Ascending aorta (tissue), 2 donors: Measurements from ENCODE around the gene CCDC7. TPM values are rescaled to one million over a fixed set of nuclear protein-coding genes. Genes with fewer than 3 reads are reported as not detected.
"Not testable (repeated sequence)": the region's sequence is repeated elsewhere in the genome, so short reads cannot be mapped to it uniquely, and the experiment has no call there.

Experiments used
- DNase-seq, 2 donors: peaks; one replicate each; pipeline ENCODE4 v3.0.0-alpha.2; 2019; ENCODE audit warnings: low spot score in 2 of 2
- H3K27ac ChIP-seq, 2 donors: fragments of 200-600 bp; sonication (generic); one replicate each; pipeline ENCODE4 v1.5.1; 2016 to 2017; ENCODE audit warnings: mild to moderate bottlenecking in 1 of 2
- H3K27me3 ChIP-seq: fragments of 200-600 bp; sonication (generic); one replicate; pipeline ENCODE4 v1.5.1; 2017
- H3K36me3 ChIP-seq, 2 donors: fragments of 200-600 bp; sonication (generic); one replicate each; pipeline ENCODE4 v1.5.1; 2016
- H3K4me1 ChIP-seq, 2 donors: fragments of 200-600 bp; sonication (generic); one replicate each; pipeline ENCODE4 v1.5.1; 2016 to 2017; ENCODE audit warnings: mild to moderate bottlenecking in 1 of 2
- H3K4me3 ChIP-seq, 2 donors: fragments of 200-600 bp; sonication (generic); one replicate each; pipeline ENCODE4 v1.5.1; 2016 to 2017; ENCODE audit warnings: mild to moderate bottlenecking in 1 of 2
- H3K9me3 ChIP-seq, 2 donors: fragments of 200-600 bp; sonication (generic); one replicate each; pipeline ENCODE4 v1.5.1; 2016
- intact Hi-C: fragments of 100-400 bp; cut with DNase I; formaldehyde crosslinking; loops from one replicate; pipeline ENCODE4 v1.15.1; 2023
- total RNA-seq: library from RNA; depleted of rRNA; stranded (reverse); fragments of >200 nt; gene quantifications from one replicate; pipeline ENCODE4 v1.1.0, GENCODE V29; 2016
- TF ChIP-seq, protein P1 (sequence below), 3 experiments: fragments of 200-600 bp in 2 of 3; fragments of 450-650 bp in 1 of 3; sonication (generic) in 2 of 3; IDR thresholded peaks; one replicate each; pipeline ENCODE4 v1.5.1; 2016 to 2019; ENCODE audit warnings: antibody characterized with exemption in 3 of 3, mild to moderate bottlenecking in 1 of 3, moderate library complexity in 1 of 3

Gene CCDC7
- total RNA-seq, 1 donor from 2014 or later, result 56.9 TPM

DNA sequence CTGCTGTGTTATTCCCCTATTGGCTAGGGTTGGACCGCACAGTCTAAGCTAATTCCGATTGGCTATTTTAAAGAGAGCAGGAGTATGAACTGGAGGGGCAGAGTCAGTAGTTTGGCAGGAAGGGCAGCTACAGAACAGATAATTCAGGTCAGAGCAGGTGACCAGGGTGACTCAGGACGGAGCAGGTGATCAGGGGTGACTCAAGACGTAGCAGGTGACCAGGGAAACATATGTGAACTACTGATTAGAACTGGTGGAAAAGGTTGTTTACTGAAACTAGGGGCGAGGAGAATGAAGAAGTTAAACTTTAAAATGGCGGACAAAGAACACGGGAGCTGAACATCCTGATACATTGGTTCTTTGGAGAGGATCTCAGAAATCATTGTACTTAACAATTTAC lies 102.3 kb downstream of the CCDC7 start:
- TF ChIP-seq, protein P1, sequence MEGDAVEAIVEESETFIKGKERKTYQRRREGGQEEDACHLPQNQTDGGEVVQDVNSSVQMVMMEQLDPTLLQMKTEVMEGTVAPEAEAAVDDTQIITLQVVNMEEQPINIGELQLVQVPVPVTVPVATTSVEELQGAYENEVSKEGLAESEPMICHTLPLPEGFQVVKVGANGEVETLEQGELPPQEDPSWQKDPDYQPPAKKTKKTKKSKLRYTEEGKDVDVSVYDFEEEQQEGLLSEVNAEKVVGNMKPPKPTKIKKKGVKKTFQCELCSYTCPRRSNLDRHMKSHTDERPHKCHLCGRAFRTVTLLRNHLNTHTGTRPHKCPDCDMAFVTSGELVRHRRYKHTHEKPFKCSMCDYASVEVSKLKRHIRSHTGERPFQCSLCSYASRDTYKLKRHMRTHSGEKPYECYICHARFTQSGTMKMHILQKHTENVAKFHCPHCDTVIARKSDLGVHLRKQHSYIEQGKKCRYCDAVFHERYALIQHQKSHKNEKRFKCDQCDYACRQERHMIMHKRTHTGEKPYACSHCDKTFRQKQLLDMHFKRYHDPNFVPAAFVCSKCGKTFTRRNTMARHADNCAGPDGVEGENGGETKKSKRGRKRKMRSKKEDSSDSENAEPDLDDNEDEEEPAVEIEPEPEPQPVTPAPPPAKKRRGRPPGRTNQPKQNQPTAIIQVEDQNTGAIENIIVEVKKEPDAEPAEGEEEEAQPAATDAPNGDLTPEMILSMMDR (IDR thresholded peaks at IDR 0.05), result no peak
- intact Hi-C loops, result no loop called here
- DNase-seq, result no peak

DNA sequence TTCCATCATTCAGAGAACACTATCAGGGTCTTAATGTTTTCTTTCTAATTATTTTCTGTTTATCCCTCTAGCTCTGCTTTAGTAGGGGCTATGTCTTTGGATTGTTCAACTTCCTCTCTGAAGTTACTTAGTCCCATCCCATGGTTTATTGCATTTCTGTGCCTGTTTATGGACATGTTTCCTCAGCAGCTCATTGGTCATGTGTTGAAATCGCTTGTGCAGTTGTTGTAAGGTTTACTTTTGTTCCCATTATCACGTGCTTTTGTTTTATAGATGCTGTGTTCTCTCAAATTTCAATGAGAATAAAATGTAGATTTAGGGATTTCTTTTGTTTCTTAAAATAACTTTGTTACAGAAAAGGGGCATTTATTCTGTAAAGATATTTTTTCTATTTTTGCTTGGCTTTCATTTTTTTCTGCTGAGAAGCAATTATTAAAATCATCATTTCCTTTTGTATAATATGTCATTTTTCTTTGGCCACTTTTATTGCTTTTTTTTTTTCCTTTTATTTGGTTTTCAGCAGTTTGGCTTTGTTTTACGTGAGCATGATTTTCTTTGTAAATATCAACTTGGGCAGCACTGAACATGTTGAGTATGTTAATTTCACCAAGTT lies 110.9 kb downstream of the CCDC7 start:
- intact Hi-C loops, result no loop called here
- no peaks in the 10 kb centered on the region for H3K27me3 ChIP-seq
- no peak overlapping the region for H3K4me3 ChIP-seq
- no peaks in the 10 kb centered on the region for H3K4me1 ChIP-seq
- TF ChIP-seq, protein P1 (IDR thresholded peaks at IDR 0.05), result no peak
- no peak for DNase-seq
- H3K36me3 ChIP-seq, result peaks cover 0 to 6% of the 10 kb centered on the region in 2 donors
- no peaks in the 10 kb centered on the region for H3K9me3 ChIP-seq
- no peak overlapping the region for H3K27ac ChIP-seq

More for the DNA sequence above, 102.3 kb downstream of the CCDC7 start:
- H3K4me3 ChIP-seq, result no peak overlapping the region
- H3K4me1 ChIP-seq, result no peaks in the 10 kb centered on the region
- H3K9me3 ChIP-seq, result peaks cover 0 to 12% of the 10 kb centered on the region in 2 donors
- H3K36me3 ChIP-seq, result peaks cover 0 to 20% of the 10 kb centered on the region in 2 donors
- H3K27ac ChIP-seq, result no peak overlapping the region
- H3K27me3 ChIP-seq, result no peaks in the 10 kb centered on the region

DNA sequence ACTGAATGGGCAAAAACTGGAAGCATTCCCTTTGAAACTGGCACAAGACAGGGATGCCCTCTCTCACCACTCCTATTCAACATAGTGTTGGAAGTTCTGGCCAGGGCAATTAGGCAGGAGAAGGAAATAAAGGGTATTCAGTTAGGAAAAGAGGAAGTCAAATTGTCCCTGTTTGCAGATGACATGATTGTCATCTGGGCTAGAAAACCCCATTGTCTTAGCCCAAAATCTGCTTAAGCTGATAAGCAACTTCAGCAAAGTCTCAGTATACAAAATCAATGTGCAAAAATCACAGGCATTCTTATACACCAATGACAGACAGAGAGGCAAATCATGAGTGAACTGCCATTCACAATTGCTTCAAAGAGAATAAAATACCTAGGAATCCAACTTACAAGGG lies 116.8 kb downstream of the CCDC7 start:
- H3K27me3 ChIP-seq, DNase-seq, H3K9me3 ChIP-seq, H3K4me1 ChIP-seq, intact Hi-C loops, H3K36me3 ChIP-seq, H3K27ac ChIP-seq, H3K4me3 ChIP-seq: not testable (repeated sequence)

DNA sequence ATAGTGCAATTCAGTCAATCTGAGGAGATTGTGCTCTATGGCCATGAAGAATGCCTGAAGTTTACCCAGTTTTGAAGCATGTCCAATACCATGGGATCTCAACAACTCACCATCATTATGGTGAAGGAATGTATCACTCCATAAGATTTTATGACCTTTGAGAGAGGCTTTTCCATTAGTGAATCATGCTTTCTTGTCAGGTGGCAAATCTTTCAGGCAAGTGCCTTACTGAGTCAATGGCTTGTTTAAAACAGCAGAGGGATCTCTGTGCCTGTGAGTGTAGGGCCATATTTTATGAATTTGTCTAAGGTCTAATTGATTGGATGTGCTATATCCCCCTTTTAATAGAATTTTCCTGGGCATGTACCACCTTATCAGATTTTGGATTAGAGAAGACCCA lies 131.5 kb downstream of the CCDC7 start:
- no peak overlapping the region for H3K27ac ChIP-seq
- no peaks in the 10 kb centered on the region for H3K4me1 ChIP-seq
- no peak overlapping the region for H3K4me3 ChIP-seq
- intact Hi-C loops, result no loop called here
- H3K27me3 ChIP-seq, result no peaks in the 10 kb centered on the region
- TF ChIP-seq, protein P1 (IDR thresholded peaks at IDR 0.05), result no peak
- DNase-seq, result no peak
- no peaks in the 10 kb centered on the region for H3K9me3 ChIP-seq
- peaks cover 0 to 7% of the 10 kb centered on the region in 2 donors for H3K36me3 ChIP-seq

DNA sequence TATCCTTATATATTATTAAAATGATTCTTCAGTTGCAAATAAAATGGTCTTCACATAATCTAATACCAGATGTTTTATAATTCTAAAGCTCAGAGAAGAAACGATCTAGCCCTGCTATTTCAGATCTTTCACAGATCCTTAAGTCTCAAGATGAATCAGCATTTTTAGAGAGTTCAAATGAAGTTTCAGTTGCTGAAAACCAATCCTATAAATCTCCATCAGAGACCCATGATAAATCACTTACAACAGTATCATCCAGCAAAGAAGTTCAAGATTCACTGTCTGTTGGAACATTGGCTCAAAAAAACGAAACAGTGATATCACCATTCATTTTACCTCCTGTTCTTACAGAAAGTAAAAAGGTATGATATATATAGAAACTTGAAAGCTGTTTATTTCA lies 137.0 kb downstream of the CCDC7 start:
- Histone ChIP-seq H3K36me3 (peaks cover 0 to 5% of the 10 kb centered on the region in 2 donors), H3K4me1 (no peaks in the 10 kb centered on the region), H3K27me3 (no peaks in the 10 kb centered on the region), H3K4me3 (no peak overlapping the region), H3K9me3 (no peaks in the 10 kb centered on the region), H3K27ac (no peak overlapping the region)
- intact Hi-C loops, result no loop called here
- DNase-seq, result no peak
- TF ChIP-seq, protein P1 (IDR thresholded peaks at IDR 0.05), result no peak

DNA sequence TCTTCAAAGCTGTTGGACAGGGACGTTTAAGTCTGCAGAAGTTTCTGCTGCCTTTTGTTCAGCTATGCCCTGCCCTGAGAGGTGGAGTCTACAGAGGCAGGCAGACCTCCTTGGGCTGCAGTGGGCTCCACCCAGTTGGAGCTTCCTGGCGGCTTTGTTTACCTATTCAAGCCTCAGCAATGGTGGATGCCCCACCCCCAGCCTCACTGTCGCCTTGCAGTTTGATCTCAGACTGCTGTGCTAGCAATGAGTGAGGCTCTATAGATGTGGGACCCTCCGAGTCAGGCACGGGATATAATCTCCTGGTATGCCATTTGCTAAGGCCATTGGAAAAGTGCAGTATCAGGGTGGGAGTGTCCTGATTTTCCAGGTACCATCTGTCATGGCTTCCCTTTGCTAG lies 152.1 kb downstream of the CCDC7 start:
- Histone ChIP-seq H3K36me3 (peaks cover 2 to 25% of the 10 kb centered on the region in 2 donors), H3K9me3 (peaks cover 6 to 47% of the 10 kb centered on the region in 2 donors)
- intact Hi-C loops, H3K27ac ChIP-seq, H3K27me3 ChIP-seq, H3K4me3 ChIP-seq, DNase-seq, H3K4me1 ChIP-seq: not testable (repeated sequence)

DNA sequence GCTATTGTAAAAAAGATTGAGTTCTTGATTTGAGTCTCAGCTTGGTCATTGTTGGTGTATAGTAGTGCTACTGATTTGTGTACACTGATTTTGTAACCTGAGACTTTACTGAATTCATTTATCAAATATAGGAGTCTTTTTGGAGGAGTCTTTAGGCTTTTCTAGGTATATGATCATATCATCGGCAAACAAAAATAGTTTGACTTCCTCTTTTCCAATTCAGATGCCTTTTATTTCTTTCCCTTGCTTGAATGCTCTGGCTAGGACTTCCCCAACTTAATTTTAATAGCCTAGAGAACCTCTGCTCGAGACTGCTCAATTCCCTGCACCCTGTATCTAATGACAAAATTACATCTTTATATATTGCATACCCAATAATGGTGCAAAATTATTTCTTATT lies 154.4 kb downstream of the CCDC7 start:
- no peak for DNase-seq
- TF ChIP-seq, protein P1 (IDR thresholded peaks at IDR 0.05), result no peak
- intact Hi-C loops, result no loop called here
- Histone ChIP-seq H3K27ac (no peak overlapping the region), H3K9me3 (peaks cover 10 to 44% of the 10 kb centered on the region in 2 donors), H3K4me3 (no peak overlapping the region), H3K36me3 (peaks cover 2 to 25% of the 10 kb centered on the region in 2 donors), H3K4me1 (no peaks in the 10 kb centered on the region), H3K27me3 (no peaks in the 10 kb centered on the region)

DNA sequence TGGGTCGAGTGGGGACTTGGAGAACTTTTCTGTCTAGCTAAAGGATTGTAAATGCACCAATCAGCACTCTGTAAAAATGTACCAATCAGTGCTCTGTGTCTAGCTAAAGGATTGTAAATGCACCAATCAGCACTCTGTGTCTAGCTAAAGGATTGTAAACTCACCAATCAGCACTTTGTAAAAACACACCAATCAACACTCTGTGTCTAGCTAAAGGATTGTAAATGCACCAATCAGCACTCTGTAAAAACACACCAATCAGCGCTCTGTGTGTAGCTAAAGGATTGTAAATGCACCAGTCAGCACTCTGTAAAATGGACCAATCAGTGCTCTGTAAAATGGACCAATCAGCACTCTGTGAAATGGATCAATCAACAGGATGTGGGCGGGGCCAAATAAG lies 155.6 kb downstream of the CCDC7 start:
- intact Hi-C loops, result not testable (repeated sequence)

More for the DNA sequence above, 155.6 kb downstream of the CCDC7 start:
- not testable (repeated sequence) for H3K27ac ChIP-seq, H3K27me3 ChIP-seq, H3K4me3 ChIP-seq, DNase-seq, H3K4me1 ChIP-seq
- H3K36me3 ChIP-seq, result peaks cover 2 to 25% of the 10 kb centered on the region in 2 donors
- H3K9me3 ChIP-seq, result peaks cover 10 to 52% of the 10 kb centered on the region in 2 donors
